ENCODE measurements around the gene METTL15. TPM values are rescaled to one million over a fixed set of nuclear protein-coding genes. Genes with fewer than 3 reads are reported as not detected.
A peak's percentile ranks its signal among the peaks of the same experiment; 100 is the strongest.

The METTL15 gene
- total and polyA plus RNA-seq, 5 donors from 2014 or later = 5.1 to 11.5 (median 7.3) TPM

DNA sequence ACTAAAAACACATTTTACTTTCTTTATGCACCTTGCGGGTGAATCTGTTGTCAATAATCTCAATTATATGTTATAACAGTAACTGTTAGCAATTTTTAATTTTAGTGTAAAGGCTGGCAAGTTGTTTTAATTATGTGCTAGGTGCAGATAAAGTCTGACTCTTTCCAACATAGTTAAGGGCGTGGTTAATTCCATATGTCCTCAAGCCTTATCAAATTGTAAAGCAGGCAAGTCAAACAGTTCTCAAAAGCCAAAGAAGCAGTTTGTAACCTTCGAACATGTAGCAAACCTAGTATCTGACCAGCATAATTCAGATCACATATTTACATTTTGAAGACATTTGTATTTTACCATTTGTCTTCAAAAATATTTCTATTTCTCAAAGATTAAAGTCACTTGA lies 29.2 kb downstream of the METTL15 start:
- no peak for DNase-seq
- Mint-ChIP-seq H3K9me3 (peaks cover 2 to 31% (median 6%) of the 10 kb centered on the region in 7 donors), H3K27me3 (no peaks in the 10 kb centered on the region), H3K36me3 (peaks cover 31% of the 10 kb centered on the region), H3K4me3 (no peak overlapping the region), H3K27ac (no peak overlapping the region), H3K4me1 (no peaks in the 10 kb centered on the region)
- Histone ChIP-seq H3K27ac (ENCODE audit: insufficient read depth, low read length, poor library complexity, severe bottlenecking) (no peak overlapping the region), H3K36me3 (ENCODE audit: control insufficient read depth, insufficient read depth, low read length) (peaks cover 4% of the 10 kb centered on the region), H3K9me3 (ENCODE audit: control insufficient read depth in 2 of 2, low read length in 2 of 2) (peaks cover 10 to 36% of the 10 kb centered on the region in 2 experiments), H3K4me1 (ENCODE audit: control insufficient read depth, insufficient read depth, low read length, poor library complexity, severe bottlenecking) (no peaks in the 10 kb centered on the region), H3K27me3 (ENCODE audit: control insufficient read depth, insufficient read depth, low read length) (no peaks in the 10 kb centered on the region), H3K4me3 (ENCODE audit: low read depth, low read length) (no peak overlapping the region)
- no peak for ATAC-seq (ENCODE audit: low read depth in 2 of 2)

DNA sequence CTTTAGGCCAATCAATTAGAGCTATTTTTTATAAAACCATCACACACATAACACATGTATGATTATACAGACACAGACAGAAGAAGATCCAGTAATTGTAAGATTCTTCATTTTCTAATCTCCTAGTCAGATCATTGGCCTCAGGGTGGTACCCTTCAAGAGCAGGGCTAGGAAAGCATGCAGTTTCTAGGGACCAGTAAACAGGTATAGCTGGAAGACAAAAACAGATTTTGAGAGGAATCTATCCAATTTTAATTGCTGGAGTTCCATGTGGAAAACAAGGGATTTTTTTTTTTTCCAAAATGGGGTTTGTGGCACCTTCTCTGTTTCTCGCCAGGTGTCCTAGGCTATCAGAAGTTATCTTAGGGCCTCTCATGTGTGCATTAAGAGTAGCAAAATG lies 29.6 kb downstream of the METTL15 start:
- Mint-ChIP-seq H3K9me3 (peaks cover 2 to 31% (median 6%) of the 10 kb centered on the region in 7 donors), H3K4me1 (peaks cover 0 to 4% (median 3%) of the 10 kb centered on the region in 4 donors)
- no peaks in the 10 kb centered on the region for H3K27me3 ChIP-seq (ENCODE audit: control insufficient read depth, insufficient read depth, low read length)

DNA sequence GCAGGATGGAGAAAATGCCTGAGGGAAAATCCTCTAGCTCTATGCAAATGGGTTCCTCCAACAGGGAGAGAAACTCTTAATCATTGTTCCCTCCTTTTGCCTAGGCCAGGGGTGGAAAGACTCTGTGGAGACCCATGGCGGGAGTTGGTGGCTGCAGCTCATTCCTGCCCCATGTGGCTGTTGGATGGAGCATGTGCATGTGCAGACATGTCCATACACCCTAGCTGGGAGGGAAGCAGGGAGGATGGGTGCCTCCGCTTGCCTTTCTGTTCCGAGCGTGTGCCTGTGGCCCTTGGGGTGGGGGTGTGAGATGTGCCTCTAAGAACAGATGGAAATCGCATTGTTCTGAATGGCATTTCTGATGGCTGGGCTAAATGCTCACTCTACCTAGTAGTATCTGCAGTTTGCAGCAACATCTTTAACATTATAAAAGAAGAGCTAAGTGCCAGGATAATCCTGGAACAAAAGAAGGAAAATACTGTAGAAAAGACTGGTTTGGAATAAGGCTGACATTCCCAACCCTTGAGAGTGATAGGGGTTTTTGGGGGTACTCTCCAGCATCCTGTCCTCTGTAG lies 31.7 kb downstream of the METTL15 start:
- no peak overlapping the region for H3K27ac ChIP-seq (ENCODE audit: insufficient read depth, low read length, poor library complexity, severe bottlenecking)
- no peaks in the 10 kb centered on the region for H3K27me3 ChIP-seq (ENCODE audit: control insufficient read depth, insufficient read depth, low read length)
- Mint-ChIP-seq H3K27ac (no peak overlapping the region), H3K27me3 (no peaks in the 10 kb centered on the region), H3K36me3 (peaks cover 34% of the 10 kb centered on the region), H3K4me3 (no peak overlapping the region), H3K4me1 (peaks cover 0 to 4% (median 3%) of the 10 kb centered on the region in 4 donors), H3K9me3 (peaks cover 2 to 31% (median 6%) of the 10 kb centered on the region in 7 donors)
- ATAC-seq (ENCODE audit: low read depth in 2 of 2) = no peak
- DNase-seq = no peak
- peaks cover 10 to 36% of the 10 kb centered on the region in 2 experiments for H3K9me3 ChIP-seq (ENCODE audit: control insufficient read depth in 2 of 2, low read length in 2 of 2)
- H3K36me3 ChIP-seq (ENCODE audit: control insufficient read depth, insufficient read depth, low read length) = peaks cover 4% of the 10 kb centered on the region
- no peaks in the 10 kb centered on the region for H3K4me1 ChIP-seq (ENCODE audit: control insufficient read depth, insufficient read depth, low read length, poor library complexity, severe bottlenecking)
- no peak overlapping the region for H3K4me3 ChIP-seq (ENCODE audit: low read depth, low read length)

More for the DNA sequence above, 29.6 kb downstream of the METTL15 start:
- Histone ChIP-seq H3K36me3 (ENCODE audit: control insufficient read depth, insufficient read depth, low read length) (peaks cover 4% of the 10 kb centered on the region), H3K4me3 (ENCODE audit: low read depth, low read length) (no peak overlapping the region), H3K27ac (ENCODE audit: insufficient read depth, low read length, poor library complexity, severe bottlenecking) (no peak overlapping the region), H3K9me3 (ENCODE audit: control insufficient read depth in 2 of 2, low read length in 2 of 2) (peaks cover 10 to 36% of the 10 kb centered on the region in 2 experiments), H3K4me1 (ENCODE audit: control insufficient read depth, insufficient read depth, low read length, poor library complexity, severe bottlenecking) (no peaks in the 10 kb centered on the region)
- Mint-ChIP-seq H3K27ac (no peak overlapping the region), H3K36me3 (peaks cover 34% of the 10 kb centered on the region), H3K4me3 (no peak overlapping the region), H3K27me3 (no peaks in the 10 kb centered on the region)
- ATAC-seq (ENCODE audit: low read depth in 2 of 2) = no peak
- no peak for DNase-seq

DNA sequence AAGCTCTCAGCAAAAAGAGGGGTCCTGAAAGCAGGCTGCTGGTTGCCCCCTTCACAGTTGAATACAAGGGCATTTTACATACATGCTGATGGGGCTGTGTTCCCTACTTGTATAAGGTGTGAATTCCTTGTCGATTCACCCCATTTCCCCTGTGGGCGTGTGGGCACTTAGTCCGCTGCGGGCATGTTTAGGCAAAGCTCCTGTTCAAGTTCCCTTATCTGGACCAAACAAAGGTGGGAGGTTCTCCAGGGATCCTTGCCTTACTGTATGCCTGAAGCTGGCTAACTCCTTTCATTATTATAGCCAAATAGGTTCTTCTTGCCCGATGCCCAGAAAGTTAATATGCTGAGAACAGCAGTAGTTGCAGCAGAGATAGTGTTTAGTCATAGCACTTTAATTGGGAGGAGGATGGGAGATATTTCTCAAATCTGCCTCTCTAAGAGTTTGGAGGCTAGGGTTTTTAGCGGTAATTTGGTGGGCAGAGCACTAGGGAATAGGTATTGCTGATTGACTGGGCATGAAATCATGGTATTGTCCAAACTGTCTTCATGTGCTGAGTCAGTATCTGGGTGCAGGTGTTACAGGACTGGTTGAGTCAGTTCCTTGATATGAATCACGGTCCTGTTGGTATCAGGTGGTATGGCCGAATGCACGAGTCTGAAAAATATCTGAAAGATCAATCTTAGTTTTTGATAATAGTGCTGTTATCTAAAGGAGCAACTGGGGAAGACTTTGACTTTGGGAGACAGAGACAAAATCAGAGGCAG lies 32.7 kb downstream of the METTL15 start:
- H3K9me3 Mint-ChIP-seq = peaks cover 2 to 28% (median 5%) of the 10 kb centered on the region in 7 donors
- Histone ChIP-seq H3K36me3 (ENCODE audit: control insufficient read depth, insufficient read depth, low read length) (peaks cover 4% of the 10 kb centered on the region), H3K4me3 (ENCODE audit: low read depth, low read length) (no peak overlapping the region), H3K27ac (ENCODE audit: insufficient read depth, low read length, poor library complexity, severe bottlenecking) (no peak overlapping the region), H3K9me3 (ENCODE audit: control insufficient read depth in 2 of 2, low read length in 2 of 2) (peaks cover 10 to 36% of the 10 kb centered on the region in 2 experiments), H3K27me3 (ENCODE audit: control insufficient read depth, insufficient read depth, low read length) (no peaks in the 10 kb centered on the region), H3K4me1 (ENCODE audit: control insufficient read depth, insufficient read depth, low read length, poor library complexity, severe bottlenecking) (no peaks in the 10 kb centered on the region)
- DNase-seq (no peak), ATAC-seq (ENCODE audit: low read depth in 2 of 2) (no peak)
- no peak overlapping the region for H3K27ac Mint-ChIP-seq
- H3K36me3 Mint-ChIP-seq = peaks cover 30% of the 10 kb centered on the region
- no peaks in the 10 kb centered on the region for H3K27me3 Mint-ChIP-seq
- no peak overlapping the region for H3K4me3 Mint-ChIP-seq
- peaks cover 0 to 4% (median 3%) of the 10 kb centered on the region in 4 donors for H3K4me1 Mint-ChIP-seq

DNA sequence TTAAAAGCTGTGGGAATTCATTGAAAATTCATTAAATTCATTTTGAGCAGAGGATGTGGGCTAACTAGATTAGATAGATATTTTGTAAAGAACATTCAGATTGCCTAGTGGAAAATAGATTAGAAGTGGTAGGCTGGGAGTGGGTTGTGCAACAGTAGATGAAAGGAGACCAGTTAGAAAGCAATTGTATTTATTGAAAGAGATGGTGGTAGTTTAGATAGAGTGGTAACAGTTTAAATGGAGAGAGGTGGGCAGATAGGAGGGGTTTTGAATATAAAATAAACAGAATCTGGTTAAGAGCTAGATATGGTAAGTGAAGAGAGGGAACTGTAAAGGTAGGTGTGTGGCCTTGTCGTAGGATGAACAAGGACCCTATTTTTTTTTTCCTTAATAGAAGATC lies 34.5 kb downstream of the METTL15 start:
- H3K27me3 Mint-ChIP-seq = no peaks in the 10 kb centered on the region
- H3K27me3 ChIP-seq (ENCODE audit: control insufficient read depth, insufficient read depth, low read length) = no peaks in the 10 kb centered on the region
- peaks cover 0 to 6% (median 3%) of the 10 kb centered on the region in 4 donors for H3K4me1 Mint-ChIP-seq
- H3K9me3 ChIP-seq (ENCODE audit: control insufficient read depth in 2 of 2, low read length in 2 of 2) = peaks cover 7 to 31% of the 10 kb centered on the region in 2 experiments
- no peaks in the 10 kb centered on the region for H3K4me1 ChIP-seq (ENCODE audit: control insufficient read depth, insufficient read depth, low read length, poor library complexity, severe bottlenecking)
- no peak overlapping the region for H3K4me3 ChIP-seq (ENCODE audit: low read depth, low read length)
- no peak overlapping the region for H3K4me3 Mint-ChIP-seq
- H3K27ac ChIP-seq (ENCODE audit: insufficient read depth, low read length, poor library complexity, severe bottlenecking) = no peak overlapping the region
- peaks cover 4% of the 10 kb centered on the region for H3K36me3 ChIP-seq (ENCODE audit: control insufficient read depth, insufficient read depth, low read length)
- peak overlapping the region in 1 of 3 donors; percentile 34 for H3K27ac Mint-ChIP-seq
- no peak for DNase-seq
- peaks cover 16% of the 10 kb centered on the region for H3K36me3 Mint-ChIP-seq
- H3K9me3 Mint-ChIP-seq = peaks cover 0 to 21% (median 2%) of the 10 kb centered on the region in 7 donors
- no peak for ATAC-seq (ENCODE audit: low read depth in 2 of 2)

DNA sequence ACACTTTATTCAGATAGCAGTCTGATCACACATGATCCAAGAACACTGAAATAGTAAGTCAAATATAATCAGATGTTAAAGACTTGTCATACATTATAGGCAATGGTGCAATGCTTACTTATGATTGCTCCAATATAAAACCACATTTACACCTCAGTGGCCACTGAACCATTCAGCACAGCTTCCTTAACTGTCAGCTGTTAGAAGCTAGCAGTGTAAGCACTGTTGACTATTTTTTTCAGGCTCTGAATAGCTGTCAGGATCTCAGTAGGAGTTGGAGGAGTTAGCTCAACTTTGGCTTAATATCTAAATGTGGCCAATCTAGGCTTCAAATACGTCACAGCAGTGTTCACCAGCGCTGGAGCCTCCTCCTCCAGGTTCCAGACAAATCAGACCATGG lies 36.6 kb downstream of the METTL15 start:
- H3K9me3 ChIP-seq (ENCODE audit: control insufficient read depth in 2 of 2, low read length in 2 of 2) = peaks cover 5 to 11% of the 10 kb centered on the region in 2 experiments
- peaks cover 4% of the 10 kb centered on the region for H3K36me3 ChIP-seq (ENCODE audit: control insufficient read depth, insufficient read depth, low read length)
- no peaks in the 10 kb centered on the region for H3K27me3 Mint-ChIP-seq
- peaks cover 3 to 8% (median 6%) of the 10 kb centered on the region in 4 donors for H3K4me1 Mint-ChIP-seq
- H3K27ac ChIP-seq (ENCODE audit: insufficient read depth, low read length, poor library complexity, severe bottlenecking) = no peak overlapping the region
- peaks cover 13% of the 10 kb centered on the region for H3K36me3 Mint-ChIP-seq
- no peak for ATAC-seq (ENCODE audit: low read depth in 2 of 2)
- H3K9me3 Mint-ChIP-seq = peaks cover 0 to 10% (median 0%) of the 10 kb centered on the region in 7 donors
- H3K27ac Mint-ChIP-seq = no peak overlapping the region
- no peak overlapping the region for H3K4me3 Mint-ChIP-seq
- no peaks in the 10 kb centered on the region for H3K4me1 ChIP-seq (ENCODE audit: control insufficient read depth, insufficient read depth, low read length, poor library complexity, severe bottlenecking)
- DNase-seq = no peak
- H3K4me3 ChIP-seq (ENCODE audit: low read depth, low read length) = no peak overlapping the region
- H3K27me3 ChIP-seq (ENCODE audit: control insufficient read depth, insufficient read depth, low read length) = no peaks in the 10 kb centered on the region

DNA sequence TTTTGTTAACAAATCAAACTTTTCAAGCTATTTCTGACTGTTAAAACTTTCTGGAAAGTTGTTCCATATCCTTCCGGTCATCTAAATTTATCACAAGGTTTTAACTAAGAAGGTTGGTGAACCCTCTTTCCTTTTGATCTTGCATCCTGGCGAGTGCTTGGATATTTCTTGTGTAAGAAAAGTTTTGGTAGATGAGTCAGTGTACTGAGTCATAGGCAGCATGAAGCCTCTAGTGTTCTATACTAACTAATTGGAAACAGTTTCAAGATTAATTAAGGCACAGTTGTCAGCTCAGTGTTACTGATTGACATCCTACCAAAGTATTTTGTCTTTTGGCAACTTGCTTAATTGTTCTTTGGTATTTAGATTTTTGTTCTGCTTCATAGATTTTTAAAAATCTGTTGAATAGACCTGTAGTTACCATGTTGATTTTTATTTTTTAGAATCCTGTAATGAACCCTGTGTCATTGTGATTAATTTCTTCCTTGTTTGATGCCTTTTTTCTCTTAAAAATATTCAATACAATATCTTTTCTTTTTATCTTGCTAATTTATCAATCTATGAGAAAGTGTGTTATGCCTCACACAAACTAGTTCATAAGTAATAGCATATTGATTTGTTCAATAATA lies 38.0 kb downstream of the METTL15 start:
- H3K27me3 Mint-ChIP-seq = no peaks in the 10 kb centered on the region

More for the DNA sequence above, 38.0 kb downstream of the METTL15 start:
- Mint-ChIP-seq H3K4me1 (peaks cover 3 to 8% (median 6%) of the 10 kb centered on the region in 4 donors), H3K9me3 (peaks cover 0 to 2% (median 0%) of the 10 kb centered on the region in 7 donors), H3K27ac (no peak overlapping the region), H3K36me3 (peaks cover 6% of the 10 kb centered on the region), H3K4me3 (no peak overlapping the region)
- H3K4me1 ChIP-seq (ENCODE audit: control insufficient read depth, insufficient read depth, low read length, poor library complexity, severe bottlenecking) = no peaks in the 10 kb centered on the region
- no peak for DNase-seq
- ATAC-seq (ENCODE audit: low read depth in 2 of 2) = no peak
- no peak overlapping the region for H3K4me3 ChIP-seq (ENCODE audit: low read depth, low read length)
- no peaks in the 10 kb centered on the region for H3K27me3 ChIP-seq (ENCODE audit: control insufficient read depth, insufficient read depth, low read length)
- H3K36me3 ChIP-seq (ENCODE audit: control insufficient read depth, insufficient read depth, low read length) = no peaks in the 10 kb centered on the region
- H3K9me3 ChIP-seq (ENCODE audit: control insufficient read depth in 2 of 2, low read length in 2 of 2) = no peaks in the 10 kb centered on the region
- H3K27ac ChIP-seq (ENCODE audit: insufficient read depth, low read length, poor library complexity, severe bottlenecking) = no peak overlapping the region

Data from CD4-positive, CD25-positive, alpha-beta regulatory T cell (primary cell).